K562 (cell line): ENCODE measurements around the gene SLC16A1. TPM values are rescaled to one million over a fixed set of nuclear protein-coding genes. Genes with fewer than 3 reads are reported as not detected.

Experiments used
- ADNP ChIP-seq: fragments of 200-800 bp; sonication (Bioruptor generic); IDR thresholded peaks from 2 replicates; pipeline ENCODE4 v1.6.1; 2016; ENCODE audit warnings: missing genetic modification characterization, missing compliant biosample characterization
- BCOR ChIP-seq: fragments of 450-650 bp; IDR thresholded peaks from 2 replicates; pipeline ENCODE4 v1.6.1; 2016
- FUS ChIP-seq: fragments of 200-400 bp; formaldehyde crosslinking; optimal IDR thresholded peaks from 2 replicates; pipeline ENCODE3; 2017; ENCODE audit warnings: low read depth, low read length
- GTF2E2 ChIP-seq: fragments of 200-800 bp; sonication (Bioruptor generic); IDR thresholded peaks from 2 replicates; pipeline ENCODE4 v1.6.1; 2016; ENCODE audit warnings: missing genetic modification characterization, missing compliant biosample characterization
- HMGN3 ChIP-seq: IDR thresholded peaks from 2 replicates; pipeline ENCODE4 v1.6.1; 2011; ENCODE audit warnings: borderline replicate concordance, low read depth, mild to moderate bottlenecking, mixed read lengths, low read length; ENCODE audit not compliant: insufficient read length; ENCODE audit errors: extremely low read depth
- ILF3 ChIP-seq: fragments of 450-650 bp; IDR thresholded peaks from 2 replicates; pipeline ENCODE4 v1.6.1; 2018; ENCODE audit warnings: antibody characterized with exemption, mild to moderate bottlenecking, moderate library complexity, borderline replicate concordance
- LEF1 ChIP-seq: fragments of 450-650 bp; IDR thresholded peaks from 2 replicates; pipeline ENCODE4 v1.6.1; 2016; ENCODE audit warnings: mild to moderate bottlenecking
- MEIS2 ChIP-seq: fragments of 450-650 bp; IDR thresholded peaks from 2 replicates; pipeline ENCODE4 v1.6.1; 2014; ENCODE audit warnings: mild to moderate bottlenecking; ENCODE audit not compliant: partially characterized antibody
- PHF8 ChIP-seq: fragments of 200-600 bp; sonication (generic); IDR thresholded peaks from 2 replicates; pipeline ENCODE4 v1.6.1; 2012; ENCODE audit warnings: mixed run types, mild to moderate bottlenecking, inconsistent platforms, low read length, moderate library complexity, borderline replicate concordance
- PRMT5 ChIP-seq: sonication (generic); formaldehyde crosslinking; IDR thresholded peaks from 2 replicates; pipeline ENCODE4 v1.5.0; 2020; ENCODE audit warnings: missing genetic modification reagents
- RFX7 ChIP-seq: fragments of 250-450 bp; sonication (Bioruptor Pico); IDR thresholded peaks from 2 replicates; pipeline ENCODE4 v1.5.1; 2021; ENCODE audit warnings: mild to moderate bottlenecking
- SMAD2 ChIP-seq: fragments of 150-350 bp; IDR thresholded peaks from 2 replicates; pipeline ENCODE4 v1.6.1; 2014; ENCODE audit warnings: low read depth, mild to moderate bottlenecking, low read length
- TOE1 ChIP-seq, 2 experiments: fragments of 450-650 bp in 1 of 2; sonication (generic) in 1 of 2; formaldehyde crosslinking in 1 of 2; IDR thresholded peaks; 2 replicates each; pipeline versions ENCODE4 v1.7.1 to v1.8.0; 2016 to 2022; ENCODE audit warnings: borderline replicate concordance in 2 of 2, mild to moderate bottlenecking in 2 of 2, antibody characterized with exemption in 1 of 2, inconsistent platforms in 1 of 2, low read depth in 1 of 2, missing genetic modification reagents in 1 of 2, moderate library complexity in 1 of 2
- ZEB2 ChIP-seq: fragments of 450-650 bp; IDR thresholded peaks from 2 replicates; pipeline ENCODE4 v1.6.1; 2016
- ZFX ChIP-seq: sonication (generic); formaldehyde crosslinking; IDR thresholded peaks from 2 replicates; pipeline ENCODE4 v1.8.0; 2022; ENCODE audit warnings: mild to moderate bottlenecking, missing genetic modification reagents, moderate library complexity
- ZNF143 ChIP-seq: sonication (generic); formaldehyde crosslinking; IDR thresholded peaks from 2 replicates; pipeline ENCODE4 v1.9.0; 2022; ENCODE audit warnings: mild to moderate bottlenecking, missing genetic modification reagents
- ZNF324 ChIP-seq: fragments of 250-450 bp; sonication (Bioruptor Pico); IDR thresholded peaks from 2 replicates; pipeline ENCODE4 v1.4.0; 2020; ENCODE audit warnings: mild to moderate bottlenecking
- ZNF695 ChIP-seq: fragments of 450-650 bp; formaldehyde crosslinking; IDR thresholded peaks from 2 replicates; pipeline ENCODE4 v1.4.0; 2020; ENCODE audit warnings: mild to moderate bottlenecking, moderate library complexity
- ZNF696 ChIP-seq: fragments of 250-450 bp; sonication (Bioruptor Pico); conservative IDR thresholded peaks from 2 replicates; pipeline ENCODE4 v1.4.0; 2020; ENCODE audit warnings: mild to moderate bottlenecking, moderate library complexity
- ZNF707 ChIP-seq: fragments of 250-450 bp; sonication (Bioruptor Pico); conservative IDR thresholded peaks from 2 replicates; pipeline ENCODE4 v1.8.0; 2022; ENCODE audit warnings: inconsistent platforms, mild to moderate bottlenecking, moderate library complexity
- polyA plus RNA-seq, 8 experiments: library from polyadenylated mRNA; depleted of rRNA in 4 of 8; stranded (reverse) in 5 of 8; unstranded in 3 of 8; fragments of >200 nt; fragmentation: Nextera tagmentation in 2 of 8; fragmentation: Illumina TruSeq in 1 of 8; extraction: Ambion mirVana in 2 of 8; extraction: Trizol in 1 of 8; gene quantifications; 2 replicates each; pipeline versions ENCODE4 v1.2.1 to v1.2.3, GENCODE V29; 2011 to 2014; ENCODE audit warnings: inconsistent platforms in 1 of 8, missing spikeins in 1 of 8
- total RNA-seq, 7 experiments: library from RNA; depleted of rRNA in 6 of 7; stranded (reverse); fragments of >200 nt in 6 of 7; fragmentation: Illumina TruSeq in 2 of 7; extraction: Trizol in 2 of 7; gene quantifications; 2 replicates each; pipeline versions ENCODE4 v1.2.1 to v1.2.3, GENCODE V29; 2011 to 2021; ENCODE audit warnings: low replicate concordance in 1 of 7
- TF ChIP-seq, protein P1 (sequence below): IDR thresholded peaks from 2 replicates; pipeline ENCODE4 v1.6.1; 2014; ENCODE audit warnings: antibody characterized with exemption
- TF ChIP-seq, protein P2 (sequence below): fragments of 250-450 bp; sonication (Bioruptor Pico); IDR thresholded peaks from 2 replicates; pipeline ENCODE4 v1.8.0; 2022; ENCODE audit warnings: moderate library complexity, mild to moderate bottlenecking, inconsistent platforms
- TF ChIP-seq, protein P3 (sequence below): fragments of 150-350 bp; IDR thresholded peaks from 2 replicates; pipeline ENCODE4 v1.6.1; 2014; ENCODE audit warnings: low read depth, mild to moderate bottlenecking, low read length, borderline replicate concordance

SLC16A1 gene
- total and polyA plus RNA-seq, 9 of the 15 experiments (the other 6 are each of a cell fraction or from before 2014, with no cell fraction given): 73.1 to 244 (median 117) TPM

DNA sequence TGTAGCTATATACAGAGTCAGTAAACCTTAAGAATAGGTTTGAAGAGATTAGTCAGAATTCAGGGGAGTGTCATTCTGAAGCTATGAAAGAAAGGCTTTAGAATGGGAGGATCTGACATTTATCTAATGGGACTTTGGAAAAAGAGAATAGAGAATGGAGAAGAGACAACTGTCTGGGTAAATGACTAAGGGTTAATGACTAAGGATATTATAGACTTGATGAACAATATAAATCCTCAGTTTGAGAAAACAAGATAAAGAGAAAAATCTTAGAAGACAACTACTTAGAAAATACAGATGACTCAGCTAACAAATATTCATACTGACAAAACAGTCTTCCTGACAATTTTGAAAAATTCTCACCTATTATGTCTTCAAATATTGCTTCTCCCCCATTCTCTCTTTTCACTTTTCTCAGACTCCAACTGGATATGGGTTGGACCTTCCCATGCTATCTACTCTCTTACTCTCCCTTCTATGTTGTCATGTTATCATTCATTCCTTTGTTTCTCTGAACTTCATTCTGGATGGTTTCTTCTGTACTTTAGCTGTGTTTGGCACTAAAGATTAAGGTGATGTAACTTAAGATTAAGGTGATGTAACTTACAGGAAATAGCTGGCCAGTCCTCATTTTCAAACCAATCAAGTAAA lies 20.4 kb downstream of the SLC16A1 start (continued):
- TF ChIP-seq, protein P1, sequence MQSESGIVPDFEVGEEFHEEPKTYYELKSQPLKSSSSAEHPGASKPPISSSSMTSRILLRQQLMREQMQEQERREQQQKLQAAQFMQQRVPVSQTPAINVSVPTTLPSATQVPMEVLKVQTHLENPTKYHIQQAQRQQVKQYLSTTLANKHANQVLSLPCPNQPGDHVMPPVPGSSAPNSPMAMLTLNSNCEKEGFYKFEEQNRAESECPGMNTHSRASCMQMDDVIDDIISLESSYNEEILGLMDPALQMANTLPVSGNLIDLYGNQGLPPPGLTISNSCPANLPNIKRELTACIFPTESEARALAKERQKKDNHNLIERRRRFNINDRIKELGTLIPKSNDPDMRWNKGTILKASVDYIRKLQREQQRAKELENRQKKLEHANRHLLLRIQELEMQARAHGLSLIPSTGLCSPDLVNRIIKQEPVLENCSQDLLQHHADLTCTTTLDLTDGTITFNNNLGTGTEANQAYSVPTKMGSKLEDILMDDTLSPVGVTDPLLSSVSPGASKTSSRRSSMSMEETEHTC: no peak
- TF ChIP-seq PRMT5 (CRISPR knock-in tag) (no peak), GTF2E2 (tag) (peak; percentile 33; the same call in 1 of the 2 replicates), FUS (no peak), HMGN3 (no peak), ZNF324 (CRISPR knock-in tag) (no peak), ILF3 (no peak), ZNF696 (no peak), MEIS2 (peak; percentile 84), PHF8 (no peak), ZNF143 (CRISPR knock-in tag) (no peak), ZEB2 (peak; percentile 85; the same call in 1 of the 2 replicates), ADNP (tag) (peak; percentile 76; the same call in 1 of the 2 replicates), ZNF695 (CRISPR knock-in tag) (no peak), SMAD2 (no peak), ZNF707 (CRISPR knock-in tag) (no peak), TOE1 (IDR thresholded peaks at IDR 0.05; ENCODE audit: borderline replicate concordance) (0 out of 2 replicates have a peak, but pooled peaks have one; percentile 47), TOE1 (CRISPR knock-in tag; IDR thresholded peaks at IDR 0.05; ENCODE audit: borderline replicate concordance, low read depth) (no peak), BCOR (no peak; the same call in 1 of the 2 replicates), ZFX (CRISPR knock-in tag) (no peak), LEF1 (peak; percentile 88), RFX7 (CRISPR knock-in tag) (no peak)
- TF ChIP-seq, protein P2, sequence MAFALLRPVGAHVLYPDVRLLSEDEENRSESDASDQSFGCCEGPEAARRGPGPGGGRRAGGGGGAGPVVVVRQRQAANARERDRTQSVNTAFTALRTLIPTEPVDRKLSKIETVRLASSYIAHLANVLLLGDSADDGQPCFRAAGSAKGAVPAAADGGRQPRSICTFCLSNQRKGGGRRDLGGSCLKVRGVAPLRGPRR (CRISPR knock-in tag): no peak
- TF ChIP-seq, protein P3, sequence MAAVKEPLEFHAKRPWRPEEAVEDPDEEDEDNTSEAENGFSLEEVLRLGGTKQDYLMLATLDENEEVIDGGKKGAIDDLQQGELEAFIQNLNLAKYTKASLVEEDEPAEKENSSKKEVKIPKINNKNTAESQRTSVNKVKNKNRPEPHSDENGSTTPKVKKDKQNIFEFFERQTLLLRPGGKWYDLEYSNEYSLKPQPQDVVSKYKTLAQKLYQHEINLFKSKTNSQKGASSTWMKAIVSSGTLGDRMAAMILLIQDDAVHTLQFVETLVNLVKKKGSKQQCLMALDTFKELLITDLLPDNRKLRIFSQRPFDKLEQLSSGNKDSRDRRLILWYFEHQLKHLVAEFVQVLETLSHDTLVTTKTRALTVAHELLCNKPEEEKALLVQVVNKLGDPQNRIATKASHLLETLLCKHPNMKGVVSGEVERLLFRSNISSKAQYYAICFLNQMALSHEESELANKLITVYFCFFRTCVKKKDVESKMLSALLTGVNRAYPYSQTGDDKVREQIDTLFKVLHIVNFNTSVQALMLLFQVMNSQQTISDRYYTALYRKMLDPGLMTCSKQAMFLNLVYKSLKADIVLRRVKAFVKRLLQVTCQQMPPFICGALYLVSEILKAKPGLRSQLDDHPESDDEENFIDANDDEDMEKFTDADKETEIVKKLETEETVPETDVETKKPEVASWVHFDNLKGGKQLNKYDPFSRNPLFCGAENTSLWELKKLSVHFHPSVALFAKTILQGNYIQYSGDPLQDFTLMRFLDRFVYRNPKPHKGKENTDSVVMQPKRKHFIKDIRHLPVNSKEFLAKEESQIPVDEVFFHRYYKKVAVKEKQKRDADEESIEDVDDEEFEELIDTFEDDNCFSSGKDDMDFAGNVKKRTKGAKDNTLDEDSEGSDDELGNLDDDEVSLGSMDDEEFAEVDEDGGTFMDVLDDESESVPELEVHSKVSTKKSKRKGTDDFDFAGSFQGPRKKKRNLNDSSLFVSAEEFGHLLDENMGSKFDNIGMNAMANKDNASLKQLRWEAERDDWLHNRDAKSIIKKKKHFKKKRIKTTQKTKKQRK: no peak
